ENCODE data around the gene ALKBH7. TPM values are rescaled to one million over a fixed set of nuclear protein-coding genes. Genes with fewer than 3 reads are reported as not detected.

Gene ALKBH7, protein sequence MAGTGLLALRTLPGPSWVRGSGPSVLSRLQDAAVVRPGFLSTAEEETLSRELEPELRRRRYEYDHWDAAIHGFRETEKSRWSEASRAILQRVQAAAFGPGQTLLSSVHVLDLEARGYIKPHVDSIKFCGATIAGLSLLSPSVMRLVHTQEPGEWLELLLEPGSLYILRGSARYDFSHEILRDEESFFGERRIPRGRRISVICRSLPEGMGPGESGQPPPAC
- 66.4 and 68.8 TPM in 2 replicates for total RNA-seq
- long read RNA-seq, partial matches to known transcripts = 0 of 4 reads
- long read RNA-seq, other reads (novel, unspliced or antisense) = 0 of 4 reads

DNA sequence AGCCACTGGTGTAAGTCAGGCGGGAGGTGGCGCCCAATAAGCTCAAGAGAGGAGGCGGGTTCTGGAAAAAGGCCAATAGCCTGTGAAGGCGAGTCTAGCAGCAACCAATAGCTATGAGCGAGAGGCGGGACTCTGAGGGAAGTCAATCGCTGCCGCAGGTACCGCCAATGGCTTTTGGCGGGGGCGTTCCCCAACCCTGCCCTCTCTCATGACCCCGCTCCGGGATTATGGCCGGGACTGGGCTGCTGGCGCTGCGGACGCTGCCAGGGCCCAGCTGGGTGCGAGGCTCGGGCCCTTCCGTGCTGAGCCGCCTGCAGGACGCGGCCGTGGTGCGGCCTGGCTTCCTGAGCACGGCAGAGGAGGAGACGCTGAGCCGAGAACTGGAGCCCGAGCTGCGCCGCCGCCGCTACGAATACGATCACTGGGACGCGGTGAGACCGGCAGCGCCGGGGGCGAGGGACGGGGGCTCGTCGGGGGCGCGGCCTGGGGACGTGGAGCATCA lies at the start of gene ALKBH7:
ALKBH7 (plus strand) TSS at position 201 of the 502 bp plus-strand sequence; CDS start at position 228, 27 bp downstream.
- Mint-ChIP-seq H3K27ac (ENCODE audit: unreplicated experiment) (peak within 1 kb of the TSS; percentile 95), H3K36me3 (ENCODE audit: low read depth) (no peaks in the 10 kb centered on the region), H3K9me3 (no peaks in the 10 kb centered on the region), H3K4me1 (peaks cover 16% of the 10 kb centered on the region), H3K4me3 (peak within 1 kb of the TSS; percentile 93), H3K27me3 (ENCODE audit: low read depth) (peaks cover 4% of the 10 kb centered on the region)
- TF ChIP-seq, protein P1, sequence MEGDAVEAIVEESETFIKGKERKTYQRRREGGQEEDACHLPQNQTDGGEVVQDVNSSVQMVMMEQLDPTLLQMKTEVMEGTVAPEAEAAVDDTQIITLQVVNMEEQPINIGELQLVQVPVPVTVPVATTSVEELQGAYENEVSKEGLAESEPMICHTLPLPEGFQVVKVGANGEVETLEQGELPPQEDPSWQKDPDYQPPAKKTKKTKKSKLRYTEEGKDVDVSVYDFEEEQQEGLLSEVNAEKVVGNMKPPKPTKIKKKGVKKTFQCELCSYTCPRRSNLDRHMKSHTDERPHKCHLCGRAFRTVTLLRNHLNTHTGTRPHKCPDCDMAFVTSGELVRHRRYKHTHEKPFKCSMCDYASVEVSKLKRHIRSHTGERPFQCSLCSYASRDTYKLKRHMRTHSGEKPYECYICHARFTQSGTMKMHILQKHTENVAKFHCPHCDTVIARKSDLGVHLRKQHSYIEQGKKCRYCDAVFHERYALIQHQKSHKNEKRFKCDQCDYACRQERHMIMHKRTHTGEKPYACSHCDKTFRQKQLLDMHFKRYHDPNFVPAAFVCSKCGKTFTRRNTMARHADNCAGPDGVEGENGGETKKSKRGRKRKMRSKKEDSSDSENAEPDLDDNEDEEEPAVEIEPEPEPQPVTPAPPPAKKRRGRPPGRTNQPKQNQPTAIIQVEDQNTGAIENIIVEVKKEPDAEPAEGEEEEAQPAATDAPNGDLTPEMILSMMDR (conservative IDR thresholded peaks at IDR 0.05) = no peak
- DNase-seq (ENCODE audit: low read depth, low spot score) = peak; percentile 89

DNA sequence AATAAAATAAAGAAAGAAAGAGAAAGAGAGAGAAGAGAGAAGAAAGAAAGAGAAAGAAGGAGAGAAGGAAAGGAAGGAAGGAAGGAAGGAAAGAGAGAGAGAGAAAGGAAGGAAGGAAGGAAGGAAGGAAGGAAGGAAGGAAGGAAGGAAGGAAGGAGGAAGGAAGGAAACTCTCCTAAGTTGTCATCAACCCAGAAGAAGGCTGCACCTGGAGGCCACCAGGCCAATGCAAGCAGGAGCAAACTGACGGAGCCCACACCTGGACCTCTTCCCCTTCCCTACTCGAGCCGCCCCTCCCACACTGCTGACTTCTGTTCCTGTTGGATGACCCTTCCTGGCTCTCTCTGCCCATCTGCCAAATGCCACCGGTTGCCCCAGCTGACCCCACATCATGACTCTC lies 47.8 kb upstream of the ALKBH7 start:
- Mint-ChIP-seq H3K4me1 (no peaks in the 10 kb centered on the region), H3K4me3 (no peak overlapping the region), H3K9me3 (peaks cover 3% of the 10 kb centered on the region), H3K36me3 (ENCODE audit: low read depth) (no peaks in the 10 kb centered on the region), H3K27ac (ENCODE audit: unreplicated experiment) (no peak overlapping the region), H3K27me3 (ENCODE audit: low read depth) (peaks cover 28% of the 10 kb centered on the region)
- TF ChIP-seq, protein P1 (conservative IDR thresholded peaks at IDR 0.05) = no peak
- DNase-seq (ENCODE audit: low read depth, low spot score) = no peak

DNA sequence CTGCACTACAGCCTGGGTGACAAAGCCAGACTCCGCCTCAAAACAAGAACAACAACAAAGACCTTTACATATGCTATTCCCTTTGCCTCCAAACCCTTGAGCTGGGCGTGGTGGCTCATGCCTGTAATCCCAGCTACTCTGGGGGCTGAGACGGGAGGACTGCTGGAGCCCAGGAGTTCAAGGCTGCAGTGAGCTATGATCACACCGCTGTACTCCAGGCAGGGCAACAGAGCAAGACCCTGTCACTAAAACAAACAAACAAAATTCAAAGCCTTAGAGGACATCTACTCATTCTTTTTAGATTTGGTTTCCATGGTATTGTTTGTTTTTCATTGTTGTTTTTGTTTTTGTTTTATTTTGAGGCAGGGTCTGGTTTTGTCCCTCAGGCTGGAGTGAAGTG lies 47.0 kb upstream of the ALKBH7 start:
- Mint-ChIP-seq H3K27me3 (ENCODE audit: low read depth) (peaks cover 28% of the 10 kb centered on the region), H3K4me3 (no peak overlapping the region), H3K27ac (ENCODE audit: unreplicated experiment) (no peak overlapping the region), H3K36me3 (ENCODE audit: low read depth) (no peaks in the 10 kb centered on the region), H3K4me1 (no peaks in the 10 kb centered on the region), H3K9me3 (peaks cover 3% of the 10 kb centered on the region)
- no peak for DNase-seq (ENCODE audit: low read depth, low spot score)
- TF ChIP-seq, protein P1 (conservative IDR thresholded peaks at IDR 0.05) = no peak

DNA sequence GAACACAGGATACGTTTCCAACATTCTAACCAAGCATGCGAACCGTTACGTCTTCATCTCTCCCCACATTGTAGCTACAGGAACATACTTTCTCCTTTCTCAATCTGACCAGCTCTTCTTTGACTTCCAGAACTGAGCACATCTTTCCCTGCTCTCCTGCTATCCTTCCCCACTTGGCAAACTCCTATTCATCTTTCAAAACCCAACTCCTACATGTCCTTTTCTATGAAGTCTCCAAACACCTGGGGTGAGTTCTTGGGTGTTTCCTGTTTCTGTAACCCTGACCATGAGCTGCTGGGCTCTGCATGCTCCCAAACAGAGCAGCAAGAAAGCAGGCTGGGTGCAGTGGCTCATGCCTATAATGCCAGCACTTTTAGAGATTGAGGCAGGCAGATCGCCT lies 45.8 kb upstream of the ALKBH7 start:
- Mint-ChIP-seq H3K27me3 (ENCODE audit: low read depth) (peaks cover 22% of the 10 kb centered on the region), H3K36me3 (ENCODE audit: low read depth) (no peaks in the 10 kb centered on the region), H3K27ac (ENCODE audit: unreplicated experiment) (no peak overlapping the region), H3K4me1 (no peaks in the 10 kb centered on the region), H3K9me3 (peaks cover 3% of the 10 kb centered on the region), H3K4me3 (no peak overlapping the region)
- no peak for DNase-seq (ENCODE audit: low read depth, low spot score)
- TF ChIP-seq, protein P1 (conservative IDR thresholded peaks at IDR 0.05) = no peak

DNA sequence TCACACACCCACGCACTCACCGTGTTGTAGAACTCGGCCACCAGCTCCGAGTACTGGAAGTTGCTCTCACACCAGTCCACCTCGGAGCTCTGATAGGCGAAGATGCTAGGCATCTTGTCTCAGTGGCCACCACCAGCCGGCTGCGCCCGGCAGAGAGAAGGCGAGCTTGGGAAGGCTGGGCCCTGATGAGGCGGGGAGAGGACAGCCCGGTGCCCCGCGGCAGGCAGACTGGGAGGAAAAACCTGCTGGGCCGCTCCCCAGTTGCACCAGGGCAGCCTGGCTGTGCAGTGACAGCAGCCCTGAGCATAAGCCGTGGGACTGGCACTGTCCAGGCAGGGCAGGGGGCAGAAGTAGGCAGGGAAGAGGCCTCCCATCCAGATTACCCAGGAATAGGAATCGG lies 39.2 kb upstream of the ALKBH7 start, which contains the start of gene ACER1:
ACER1 (minus strand) TSS at position 174 of the 400 bp plus-strand sequence; CDS start at position 113, 61 bp downstream.
- H3K27ac Mint-ChIP-seq (ENCODE audit: unreplicated experiment) = no peak within 1 kb of the TSS
- H3K4me3 Mint-ChIP-seq = no peak within 1 kb of the TSS
- no peaks in the 10 kb centered on the region for H3K4me1 Mint-ChIP-seq
- TF ChIP-seq, protein P1 (conservative IDR thresholded peaks at IDR 0.05) = no peak
- no peak for DNase-seq (ENCODE audit: low read depth, low spot score)
- no peaks in the 10 kb centered on the region for H3K9me3 Mint-ChIP-seq
- no peaks in the 10 kb centered on the region for H3K27me3 Mint-ChIP-seq (ENCODE audit: low read depth)
- no peaks in the 10 kb centered on the region for H3K36me3 Mint-ChIP-seq (ENCODE audit: low read depth)

Measured in neural crest cell (in vitro differentiated cells).